Chondrocyte (in vitro differentiated cells): ENCODE data around the gene IKZF1. TPM values are rescaled to one million over a fixed set of nuclear protein-coding genes. Genes with fewer than 3 reads are reported as not detected.

Source experiments
- DNase-seq: peaks from one replicate; pipeline ENCODE4 v3.0.0; 2021; ENCODE audit warnings: mixed read lengths, low spot score
- H3K27ac Mint-ChIP-seq: one replicate; pipeline ENCODE4 v1.8.0; 2021; ENCODE audit warnings: mild to moderate bottlenecking, moderate library complexity, mixed read lengths; ENCODE audit not compliant: unreplicated experiment
- H3K27me3 Mint-ChIP-seq: 2 replicates; pipeline ENCODE4 v1.8.0; 2021; ENCODE audit warnings: low read depth, mixed read lengths
- H3K36me3 Mint-ChIP-seq: 2 replicates; pipeline ENCODE4 v1.8.0; 2021; ENCODE audit warnings: low read depth, mixed read lengths
- H3K4me1 Mint-ChIP-seq: 2 replicates; pipeline ENCODE4 v1.8.0; 2021; ENCODE audit warnings: low read depth, mild to moderate bottlenecking, mixed read lengths
- H3K4me3 Mint-ChIP-seq: one replicate; pipeline ENCODE4 v1.8.0; 2021; ENCODE audit warnings: mild to moderate bottlenecking, moderate library complexity, mixed read lengths; ENCODE audit not compliant: unreplicated experiment
- H3K9me3 Mint-ChIP-seq: 2 replicates; pipeline ENCODE4 v1.8.0; 2021; ENCODE audit warnings: low read depth, mixed read lengths
- CTCF ChIP-seq: fragments of 200-600 bp; sonication (generic); IDR thresholded peaks from 2 replicates; pipeline ENCODE4 v1.5.0; 2021; ENCODE audit warnings: antibody characterized with exemption, mild to moderate bottlenecking, moderate library complexity
- total RNA-seq: library from RNA; stranded (reverse); gene quantifications from 3 replicates; pipeline ENCODE4 v1.2.1, GENCODE V29; 2021

Gene IKZF1
- total RNA-seq, 1 donor from 2014 or later: not detected

- H3K36me3 Mint-ChIP-seq: no peaks in the 10 kb centered on the region
Observed at GRCh38 chr7:50305583-50306493, 1.3 kb downstream of the IKZF1 start.

GRCh38 chr7:50306494-50307367 is 2.2 kb downstream of the IKZF1 start:
- peaks cover 58% of the 10 kb centered on the region for H3K27me3 Mint-ChIP-seq
- no peaks in the 10 kb centered on the region for H3K9me3 Mint-ChIP-seq
- no peak for DNase-seq
- no peak overlapping the region for H3K4me3 Mint-ChIP-seq
- no peak for TF ChIP-seq CTCF
- H3K4me1 Mint-ChIP-seq: no peaks in the 10 kb centered on the region
- no peaks in the 10 kb centered on the region for H3K36me3 Mint-ChIP-seq
- H3K27ac Mint-ChIP-seq: no peak overlapping the region

More at GRCh38 chr7:50305583-50306493, 1.3 kb downstream of the IKZF1 start:
- H3K27me3 Mint-ChIP-seq: peaks cover 64% of the 10 kb centered on the region
- H3K4me1 Mint-ChIP-seq: no peaks in the 10 kb centered on the region
- no peak overlapping the region for H3K4me3 Mint-ChIP-seq
- no peak overlapping the region for H3K27ac Mint-ChIP-seq
- TF ChIP-seq CTCF: no peak
- H3K9me3 Mint-ChIP-seq: no peaks in the 10 kb centered on the region
- DNase-seq: no peak

- Mint-ChIP-seq H3K36me3 (no peaks in the 10 kb centered on the region), H3K4me3 (no peak overlapping the region), H3K27ac (no peak overlapping the region), H3K4me1 (no peaks in the 10 kb centered on the region), H3K9me3 (no peaks in the 10 kb centered on the region), H3K27me3 (peaks cover 58% of the 10 kb centered on the region)
- no peak for DNase-seq
- no peak for TF ChIP-seq CTCF
Observed at GRCh38 chr7:50307368-50308032, 3.0 kb downstream of the IKZF1 start.

GRCh38 chr7:50308203-50308531 is 3.7 kb downstream of the IKZF1 start:
- H3K36me3 Mint-ChIP-seq: no peaks in the 10 kb centered on the region
- no peak for TF ChIP-seq CTCF
- no peak for DNase-seq
- H3K4me3 Mint-ChIP-seq: no peak overlapping the region
- H3K27ac Mint-ChIP-seq: no peak overlapping the region
- H3K9me3 Mint-ChIP-seq: no peaks in the 10 kb centered on the region
- peaks cover 57% of the 10 kb centered on the region for H3K27me3 Mint-ChIP-seq
- no peaks in the 10 kb centered on the region for H3K4me1 Mint-ChIP-seq
